ENCODE results near the gene ETV4. TPM values are rescaled to one million over a fixed set of nuclear protein-coding genes. Genes with fewer than 3 reads are reported as not detected.

ETV4 gene
- total RNA-seq, 1 experiment from 2014 or later, result 147 TPM

DNA sequence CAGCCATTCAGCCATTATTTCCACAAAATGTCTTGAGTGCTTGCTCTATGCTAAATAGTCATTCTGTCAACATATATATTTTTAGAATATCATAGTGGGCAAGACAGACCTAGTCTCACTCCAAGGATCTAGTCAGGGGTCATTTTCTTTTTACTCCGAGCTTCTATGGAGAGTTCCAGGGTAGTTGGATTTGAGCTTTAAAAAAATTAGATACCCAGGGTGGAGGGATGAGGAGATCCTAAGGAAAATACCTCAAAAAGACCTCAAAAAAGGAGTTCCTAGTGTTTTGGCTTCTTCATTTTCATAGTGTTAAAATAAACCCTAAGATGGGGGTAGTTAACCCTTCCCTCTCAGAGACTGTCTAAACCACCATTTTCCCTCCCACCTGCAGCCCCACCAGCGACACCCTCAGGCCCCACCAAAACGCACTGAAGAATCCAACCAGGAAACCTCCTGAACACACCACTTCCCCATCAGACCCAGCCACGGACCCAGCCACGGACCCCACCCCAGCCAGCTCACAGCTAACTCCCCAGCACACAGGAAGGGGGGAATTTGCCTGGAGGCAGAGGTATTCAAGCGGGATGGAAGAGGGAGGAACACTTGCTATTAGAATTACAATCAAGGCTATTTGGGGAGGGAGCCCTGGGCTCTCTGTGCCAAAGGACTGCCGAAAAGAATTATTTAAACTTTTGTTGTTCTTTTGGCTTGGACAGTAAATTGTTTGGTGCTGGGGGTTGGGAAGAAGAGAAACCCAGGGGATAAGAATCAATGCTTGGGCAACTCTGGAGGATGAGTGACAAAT lies 2.2 kb downstream of the ETV4 start:
- H3K79me2 ChIP-seq (ENCODE audit: low read length), result peaks cover 56% of the 10 kb centered on the region
- peak overlapping the region; percentile 5; the same call in 1 of the 2 replicates for H2AFZ ChIP-seq (ENCODE audit: low read length)
- no peaks in the 10 kb centered on the region for H3K9me2 ChIP-seq (replicated peaks; ENCODE audit: low read length)
- H3K4me3 ChIP-seq (ENCODE audit: low read length), result peak overlapping the region; percentile 75
- no TSS peak for BruUV-seq (replicated peaks)
- intact Hi-C loops (cut with micrococcal nuclease), result no loop called here
- no peaks in the 10 kb centered on the region for H3F3A ChIP-seq (ENCODE audit: low read length, unreplicated experiment)
- ChIA-PET POLR2A (ENCODE audit: unreplicated experiment) (interaction anchor here (0.5 to 0.6 kb wide), 2 partner anchors 12 to 29 kb away, joined by 3 read pairs; no protein-coding TSS in a partner anchor), CTCF (interaction anchor here (1.0 kb wide), 1 partner anchor 19 kb away, joined by 3 read pairs; no protein-coding TSS in a partner anchor)
- H3K36me3 ChIP-seq (ENCODE audit: low read depth, low read length), result no peaks in the 10 kb centered on the region
- ATAC-seq, result no peak
- H3K9ac ChIP-seq (ENCODE audit: low read length), result peak overlapping the region; percentile 91
- H3K4me1 ChIP-seq (ENCODE audit: insufficient read depth, low read length), result peaks cover 33% of the 10 kb centered on the region
- no peaks in the 10 kb centered on the region for H3K9me3 ChIP-seq (ENCODE audit: low read length)
- H3K27ac ChIP-seq (ENCODE audit: low read length), result peak overlapping the region; percentile 94
- DNase-seq, result peak; percentile 54
- no peaks in the 10 kb centered on the region for H4K20me1 ChIP-seq (ENCODE audit: low read length)
- no peaks in the 10 kb centered on the region for H3K27me3 ChIP-seq (ENCODE audit: low read length)
- no peak for TF ChIP-seq EZH2phosphoT487 (IDR thresholded peaks at IDR 0.05; ENCODE audit: borderline replicate concordance, low read length)
- no peak for TF ChIP-seq EZH2 (IDR thresholded peaks at IDR 0.05; ENCODE audit: low read length, unreplicated experiment)
- TF ChIP-seq, protein P1, sequence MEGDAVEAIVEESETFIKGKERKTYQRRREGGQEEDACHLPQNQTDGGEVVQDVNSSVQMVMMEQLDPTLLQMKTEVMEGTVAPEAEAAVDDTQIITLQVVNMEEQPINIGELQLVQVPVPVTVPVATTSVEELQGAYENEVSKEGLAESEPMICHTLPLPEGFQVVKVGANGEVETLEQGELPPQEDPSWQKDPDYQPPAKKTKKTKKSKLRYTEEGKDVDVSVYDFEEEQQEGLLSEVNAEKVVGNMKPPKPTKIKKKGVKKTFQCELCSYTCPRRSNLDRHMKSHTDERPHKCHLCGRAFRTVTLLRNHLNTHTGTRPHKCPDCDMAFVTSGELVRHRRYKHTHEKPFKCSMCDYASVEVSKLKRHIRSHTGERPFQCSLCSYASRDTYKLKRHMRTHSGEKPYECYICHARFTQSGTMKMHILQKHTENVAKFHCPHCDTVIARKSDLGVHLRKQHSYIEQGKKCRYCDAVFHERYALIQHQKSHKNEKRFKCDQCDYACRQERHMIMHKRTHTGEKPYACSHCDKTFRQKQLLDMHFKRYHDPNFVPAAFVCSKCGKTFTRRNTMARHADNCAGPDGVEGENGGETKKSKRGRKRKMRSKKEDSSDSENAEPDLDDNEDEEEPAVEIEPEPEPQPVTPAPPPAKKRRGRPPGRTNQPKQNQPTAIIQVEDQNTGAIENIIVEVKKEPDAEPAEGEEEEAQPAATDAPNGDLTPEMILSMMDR (conservative IDR thresholded peaks at IDR 0.05; ENCODE audit: low read depth, low read length), result peak; percentile 42
- peak overlapping the region; percentile 90 for H3K4me2 ChIP-seq (ENCODE audit: low read length)

DNA sequence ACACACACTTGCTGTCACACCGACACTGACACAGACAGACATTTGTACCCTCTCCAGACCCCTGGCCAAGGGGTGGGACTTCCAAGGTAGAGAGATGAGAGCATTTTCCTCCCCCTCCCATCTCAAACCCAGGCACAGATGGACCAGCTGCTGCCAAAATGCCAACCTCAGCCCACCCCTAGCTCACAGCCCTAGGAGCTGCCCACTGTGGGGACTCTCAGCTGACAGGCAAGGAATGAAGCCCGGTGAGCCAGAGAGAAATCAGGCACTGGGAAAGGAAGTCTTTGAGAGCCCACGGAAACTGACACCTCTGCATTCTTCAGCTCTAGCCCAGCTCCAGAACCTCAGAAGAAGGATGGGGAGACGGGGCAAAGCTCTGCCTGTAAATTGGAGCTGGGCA lies 2.8 kb downstream of the ETV4 start:
- POLR2A ChIA-PET (ENCODE audit: unreplicated experiment), result interaction anchor here (0.5 kb wide), 1 partner anchor 28 kb away, joined by 3 read pairs; no protein-coding TSS in a partner anchor
- DNase-seq (peak; percentile 30), ATAC-seq (no peak)
- CTCF ChIA-PET, result interaction anchor here (1.0 kb wide), 1 partner anchor 20 kb away, joined by 3 read pairs; no protein-coding TSS in a partner anchor
- Histone ChIP-seq H3K27me3 (ENCODE audit: low read length) (no peaks in the 10 kb centered on the region), H3K4me3 (ENCODE audit: low read length) (peak overlapping the region; percentile 75), H3K4me2 (ENCODE audit: low read length) (peak overlapping the region; percentile 90), H3K9me3 (ENCODE audit: low read length) (no peaks in the 10 kb centered on the region), H3K79me2 (ENCODE audit: low read length) (peaks cover 57% of the 10 kb centered on the region), H3K4me1 (ENCODE audit: insufficient read depth, low read length) (peaks cover 33% of the 10 kb centered on the region), H3K9me2 (replicated peaks; ENCODE audit: low read length) (no peaks in the 10 kb centered on the region), H4K20me1 (ENCODE audit: low read length) (no peaks in the 10 kb centered on the region), H3K9ac (ENCODE audit: low read length) (peak overlapping the region; percentile 91; the same call in 1 of the 2 replicates), H2AFZ (ENCODE audit: low read length) (no peak overlapping the region), H3K27ac (ENCODE audit: low read length) (no peak overlapping the region), H3K36me3 (ENCODE audit: low read depth, low read length) (no peaks in the 10 kb centered on the region), H3F3A (ENCODE audit: low read length, unreplicated experiment) (no peaks in the 10 kb centered on the region)
- intact Hi-C loops (cut with micrococcal nuclease), result no loop called here
- no peak for TF ChIP-seq EZH2phosphoT487 (IDR thresholded peaks at IDR 0.05; ENCODE audit: borderline replicate concordance, low read length)
- TF ChIP-seq, protein P1 (conservative IDR thresholded peaks at IDR 0.05; ENCODE audit: low read depth, low read length), result no peak
- no peak for TF ChIP-seq EZH2 (IDR thresholded peaks at IDR 0.05; ENCODE audit: low read length, unreplicated experiment)
- no TSS peak for BruUV-seq (replicated peaks)

DNA sequence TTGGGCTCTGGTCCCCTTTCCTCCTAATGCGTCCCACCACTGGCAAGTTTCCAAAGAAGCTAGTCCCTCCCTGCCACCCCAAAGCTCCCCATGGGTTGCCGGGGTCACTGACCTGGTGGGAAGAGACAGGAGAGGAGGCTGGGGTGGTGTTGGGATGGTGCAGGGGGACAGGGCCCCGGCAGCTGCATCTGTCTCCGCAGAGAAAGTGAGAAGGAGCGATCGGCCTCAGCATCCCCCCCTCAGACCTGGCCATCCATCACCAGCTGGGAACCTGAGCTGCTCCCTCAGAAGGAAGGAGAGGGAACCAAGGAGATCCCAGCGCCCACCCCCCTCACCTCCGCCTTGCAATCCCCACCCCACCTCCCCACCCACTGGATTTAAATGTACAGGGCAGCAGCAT lies 3.3 kb downstream of the ETV4 start:
- BruUV-seq (replicated peaks), result no TSS peak
- H3F3A ChIP-seq (ENCODE audit: low read length, unreplicated experiment), result no peaks in the 10 kb centered on the region
- H3K4me3 ChIP-seq (ENCODE audit: low read length), result no peak overlapping the region
- H3K4me2 ChIP-seq (ENCODE audit: low read length), result peak overlapping the region; percentile 90; the same call in 1 of the 2 replicates
- peaks cover 33% of the 10 kb centered on the region for H3K4me1 ChIP-seq (ENCODE audit: insufficient read depth, low read length)
- peaks cover 57% of the 10 kb centered on the region for H3K79me2 ChIP-seq (ENCODE audit: low read length)
- ChIA-PET CTCF (interaction anchor here (1.0 kb wide), 1 partner anchor 20 kb away, joined by 3 read pairs; no protein-coding TSS in a partner anchor), POLR2A (ENCODE audit: unreplicated experiment) (no interaction called here)
- TF ChIP-seq, protein P1 (conservative IDR thresholded peaks at IDR 0.05; ENCODE audit: low read depth, low read length), result no peak
- H3K9me3 ChIP-seq (ENCODE audit: low read length), result no peaks in the 10 kb centered on the region
- H2AFZ ChIP-seq (ENCODE audit: low read length), result no peak overlapping the region
- H3K36me3 ChIP-seq (ENCODE audit: low read depth, low read length), result no peaks in the 10 kb centered on the region
- H3K9me2 ChIP-seq (replicated peaks; ENCODE audit: low read length), result no peaks in the 10 kb centered on the region
- DNase-seq, result no peak
- no peak overlapping the region for H3K9ac ChIP-seq (ENCODE audit: low read length)
- intact Hi-C loops (cut with micrococcal nuclease), result no loop called here
- H3K27ac ChIP-seq (ENCODE audit: low read length), result no peak overlapping the region
- no peaks in the 10 kb centered on the region for H3K27me3 ChIP-seq (ENCODE audit: low read length)
- no peaks in the 10 kb centered on the region for H4K20me1 ChIP-seq (ENCODE audit: low read length)
- ATAC-seq, result no peak
